ENCODE measurements around the gene DUSP22. TPM values are rescaled to one million over a fixed set of nuclear protein-coding genes. Genes with fewer than 3 reads are reported as not detected.

DUSP22 gene
- total RNA-seq, 2 donors from 2014 or later = 20.5 to 24.5 TPM

DNA sequence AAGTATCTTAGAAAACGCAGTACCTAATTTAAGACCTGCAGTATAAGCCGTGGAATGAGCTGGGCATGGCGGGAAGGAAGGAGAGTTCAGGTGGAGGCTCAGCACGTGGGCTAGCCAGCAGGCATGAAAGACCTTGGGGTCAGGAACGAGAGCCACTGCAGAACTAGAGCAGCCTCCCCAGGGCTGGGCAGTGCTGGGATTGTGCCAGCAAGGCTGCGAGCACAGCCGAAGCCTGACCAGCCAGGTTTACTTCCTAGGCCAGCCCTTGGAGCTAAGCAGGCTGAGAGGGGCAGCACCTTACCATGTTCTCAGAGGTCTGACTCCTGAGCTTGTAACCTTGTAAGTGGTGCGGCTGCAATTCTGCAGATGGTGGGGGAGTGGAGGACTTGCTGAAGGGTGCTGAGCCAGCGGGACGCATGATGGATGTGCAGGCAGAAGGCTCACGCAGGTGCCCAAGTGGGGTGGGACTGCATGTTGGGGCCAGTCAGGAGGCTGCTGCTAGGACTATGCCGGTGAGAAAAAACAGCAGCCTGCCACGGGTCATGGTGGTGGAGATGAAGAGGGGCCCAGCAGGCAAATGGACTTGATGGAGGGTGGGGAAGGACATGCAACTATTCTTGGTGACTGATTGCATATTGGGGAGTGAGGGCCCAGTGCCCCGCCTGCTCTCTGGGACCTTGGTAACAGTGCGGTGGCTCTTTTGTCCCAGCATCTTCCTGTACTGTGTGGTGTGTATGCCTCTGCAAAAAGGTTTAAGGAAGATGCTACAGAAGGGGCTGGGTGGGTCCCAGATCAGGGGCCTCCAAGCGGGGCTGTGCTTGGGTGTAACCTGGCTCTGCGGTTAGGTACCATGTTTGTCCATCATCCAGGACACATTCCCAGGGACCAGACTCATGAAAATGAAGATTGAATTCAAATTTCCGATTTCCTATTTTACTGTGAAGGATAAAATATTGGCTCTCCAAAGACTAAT lies 61.6 kb downstream of the DUSP22 start:
- Histone ChIP-seq H3K9me3 (no peaks in the 10 kb centered on the region), H3K4me1 (no peaks in the 10 kb centered on the region), H3K36me3 (no peaks in the 10 kb centered on the region), H3K4me3 (no peak overlapping the region), H3K27ac (no peak overlapping the region), H3K27me3 (no peaks in the 10 kb centered on the region), H3K9ac (ENCODE audit: low read depth in 2 of 2, low read length in 2 of 2) (no peak overlapping the region)
- TF ChIP-seq, protein P1, sequence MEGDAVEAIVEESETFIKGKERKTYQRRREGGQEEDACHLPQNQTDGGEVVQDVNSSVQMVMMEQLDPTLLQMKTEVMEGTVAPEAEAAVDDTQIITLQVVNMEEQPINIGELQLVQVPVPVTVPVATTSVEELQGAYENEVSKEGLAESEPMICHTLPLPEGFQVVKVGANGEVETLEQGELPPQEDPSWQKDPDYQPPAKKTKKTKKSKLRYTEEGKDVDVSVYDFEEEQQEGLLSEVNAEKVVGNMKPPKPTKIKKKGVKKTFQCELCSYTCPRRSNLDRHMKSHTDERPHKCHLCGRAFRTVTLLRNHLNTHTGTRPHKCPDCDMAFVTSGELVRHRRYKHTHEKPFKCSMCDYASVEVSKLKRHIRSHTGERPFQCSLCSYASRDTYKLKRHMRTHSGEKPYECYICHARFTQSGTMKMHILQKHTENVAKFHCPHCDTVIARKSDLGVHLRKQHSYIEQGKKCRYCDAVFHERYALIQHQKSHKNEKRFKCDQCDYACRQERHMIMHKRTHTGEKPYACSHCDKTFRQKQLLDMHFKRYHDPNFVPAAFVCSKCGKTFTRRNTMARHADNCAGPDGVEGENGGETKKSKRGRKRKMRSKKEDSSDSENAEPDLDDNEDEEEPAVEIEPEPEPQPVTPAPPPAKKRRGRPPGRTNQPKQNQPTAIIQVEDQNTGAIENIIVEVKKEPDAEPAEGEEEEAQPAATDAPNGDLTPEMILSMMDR (IDR thresholded peaks at IDR 0.05) = no peak
- no peak for DNase-seq
- intact Hi-C loops (cut with DNase I) = no loop called here

DNA sequence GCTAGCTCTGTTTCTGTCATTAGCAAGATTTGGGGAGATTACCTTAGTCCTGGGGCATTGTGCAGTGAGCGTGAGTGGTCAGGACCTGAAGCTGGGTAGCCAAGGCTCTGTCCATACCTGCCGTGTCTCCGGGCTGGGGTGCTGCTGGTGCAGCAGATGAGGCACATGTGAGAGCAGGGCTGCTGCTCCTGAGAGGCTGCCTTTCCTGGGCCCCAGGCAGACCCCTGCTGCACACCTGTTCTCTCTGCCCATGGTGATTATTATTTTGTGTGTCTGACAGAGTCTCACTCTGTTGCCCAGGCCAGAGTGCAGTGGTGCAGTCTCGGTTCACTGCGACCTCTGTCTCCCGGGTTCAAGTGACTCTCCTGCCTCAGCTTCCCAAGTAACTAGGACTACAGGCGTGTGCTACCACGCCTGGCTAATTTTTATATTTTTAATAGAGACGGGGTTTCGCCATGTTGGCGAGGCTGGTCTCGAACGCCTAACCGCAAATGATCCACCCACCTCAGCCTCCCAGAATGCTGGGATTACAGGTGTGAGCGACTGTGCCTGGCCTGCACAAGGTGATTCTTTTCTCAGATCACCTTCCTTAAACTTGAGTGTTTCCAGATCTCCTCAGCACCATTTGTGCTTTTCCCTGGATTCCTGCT lies 62.5 kb downstream of the DUSP22 start:
- DNase-seq = no peak
- intact Hi-C loops (cut with DNase I) = no loop called here
- no peak overlapping the region for H3K4me3 ChIP-seq
- no peak overlapping the region for H3K27ac ChIP-seq
- TF ChIP-seq, protein P1 (IDR thresholded peaks at IDR 0.05) = no peak
- no peaks in the 10 kb centered on the region for H3K4me1 ChIP-seq
- H3K27me3 ChIP-seq = no peaks in the 10 kb centered on the region
- H3K36me3 ChIP-seq = no peaks in the 10 kb centered on the region
- H3K9ac ChIP-seq (ENCODE audit: low read depth in 2 of 2, low read length in 2 of 2) = no peak overlapping the region
- no peaks in the 10 kb centered on the region for H3K9me3 ChIP-seq

DNA sequence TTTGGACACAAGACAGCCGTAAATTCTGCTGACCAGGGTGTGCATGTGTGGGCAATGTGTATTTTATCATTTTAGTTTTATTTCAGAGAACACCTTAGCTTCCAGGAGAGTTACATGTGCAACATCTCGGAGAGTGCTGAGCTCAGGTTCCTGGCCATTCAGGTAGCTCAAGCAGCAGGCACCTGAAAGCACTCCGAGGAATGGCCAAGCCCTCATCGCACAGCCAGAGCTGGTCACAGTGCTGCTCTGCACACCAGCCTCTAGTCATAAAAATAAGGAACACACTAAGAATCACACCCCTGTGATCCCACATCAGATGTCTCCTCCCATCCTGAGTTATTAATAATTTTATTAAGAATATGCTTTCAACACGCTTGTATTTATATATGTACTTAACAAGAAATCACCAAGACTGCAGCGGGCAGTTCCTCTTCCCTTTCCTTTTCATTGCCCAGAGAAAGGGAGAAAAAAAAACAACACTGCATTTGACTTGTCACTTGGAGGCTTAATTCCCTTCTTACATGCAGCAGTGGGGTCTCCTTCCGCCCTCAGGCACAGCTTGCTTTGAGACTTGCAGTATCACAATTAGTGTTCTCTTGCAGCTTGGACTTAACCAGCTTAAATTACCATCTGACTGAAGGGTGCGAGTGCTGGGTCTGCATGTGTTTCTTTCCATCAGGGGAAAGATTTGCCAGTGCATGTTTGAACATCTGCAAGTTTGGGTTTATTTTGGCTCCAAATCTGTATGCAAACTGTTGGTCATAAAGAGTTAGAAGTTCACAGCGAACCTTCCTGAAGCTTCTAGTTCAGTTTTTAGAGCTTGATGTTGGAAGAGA lies 63.3 kb downstream of the DUSP22 start:
- H3K36me3 ChIP-seq = no peaks in the 10 kb centered on the region
- H3K9me3 ChIP-seq = no peaks in the 10 kb centered on the region
- no peaks in the 10 kb centered on the region for H3K27me3 ChIP-seq
- H3K4me1 ChIP-seq = no peaks in the 10 kb centered on the region
- TF ChIP-seq, protein P1 (IDR thresholded peaks at IDR 0.05) = no peak
- H3K27ac ChIP-seq = no peak overlapping the region
- intact Hi-C loops (cut with DNase I) = no loop called here
- H3K4me3 ChIP-seq = no peak overlapping the region
- DNase-seq = no peak
- H3K9ac ChIP-seq (ENCODE audit: low read depth in 2 of 2, low read length in 2 of 2) = no peak overlapping the region

DNA sequence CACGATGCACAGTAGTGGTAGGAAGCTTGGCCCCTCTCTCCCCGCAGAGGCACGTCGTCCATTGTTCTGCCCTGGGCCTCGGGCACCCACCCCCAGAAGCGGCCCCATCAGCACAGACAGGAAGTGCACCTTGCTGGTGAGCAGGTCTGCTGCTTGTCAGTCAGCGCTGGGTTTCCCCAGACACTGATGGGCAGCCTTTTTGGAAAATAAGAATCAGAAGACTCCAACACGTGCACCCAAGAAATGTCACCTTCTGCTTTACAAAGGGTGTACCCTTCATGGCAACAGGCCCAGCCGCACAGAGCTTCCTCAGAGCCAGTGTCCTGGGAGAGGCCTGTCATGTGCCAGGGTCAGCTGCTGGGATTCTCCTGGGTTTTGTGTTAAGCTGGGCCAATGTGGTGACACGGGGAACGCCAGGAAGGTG lies 64.6 kb downstream of the DUSP22 start:
- Histone ChIP-seq H3K36me3 (no peaks in the 10 kb centered on the region), H3K27me3 (no peaks in the 10 kb centered on the region), H3K27ac (no peak overlapping the region), H3K4me3 (no peak overlapping the region), H3K9me3 (no peaks in the 10 kb centered on the region), H3K9ac (ENCODE audit: low read depth in 2 of 2, low read length in 2 of 2) (no peak overlapping the region), H3K4me1 (no peaks in the 10 kb centered on the region)
- TF ChIP-seq, protein P1 (IDR thresholded peaks at IDR 0.05) = no peak
- intact Hi-C loops (cut with DNase I) = no loop called here
- no peak for DNase-seq

DNA sequence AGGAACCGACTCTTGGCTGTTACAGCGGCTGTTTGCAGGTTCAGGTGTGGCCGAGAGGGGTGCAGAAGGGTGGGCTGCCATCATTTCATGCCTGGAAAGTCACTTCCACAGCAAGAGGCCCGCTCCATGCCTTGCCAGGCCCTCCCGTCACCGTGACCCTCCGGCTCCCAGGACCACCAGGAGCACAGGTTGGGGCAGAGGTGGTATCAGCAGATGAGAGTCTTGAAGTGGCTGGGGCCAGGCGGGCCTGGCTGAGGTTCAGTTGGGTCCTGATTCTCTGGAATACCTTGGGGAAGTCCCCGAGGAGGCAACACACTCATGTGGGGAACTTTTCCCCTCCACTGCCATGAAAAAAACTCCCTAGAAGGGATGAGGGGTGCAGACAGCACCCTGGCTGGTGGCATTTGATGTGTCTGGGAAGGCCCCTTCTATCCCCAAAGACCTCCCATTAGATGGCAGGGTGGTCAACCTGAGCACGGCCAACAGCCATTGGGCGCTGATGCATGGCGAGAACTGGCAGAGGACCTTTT lies 65.0 kb downstream of the DUSP22 start:
- DNase-seq = no peak
- H3K4me1 ChIP-seq = no peaks in the 10 kb centered on the region
- no peak overlapping the region for H3K4me3 ChIP-seq

More for the DNA sequence above, 65.0 kb downstream of the DUSP22 start:
- TF ChIP-seq, protein P1 (IDR thresholded peaks at IDR 0.05) = no peak
- Histone ChIP-seq H3K9ac (ENCODE audit: low read depth in 2 of 2, low read length in 2 of 2) (no peak overlapping the region), H3K27ac (no peak overlapping the region), H3K9me3 (no peaks in the 10 kb centered on the region), H3K36me3 (no peaks in the 10 kb centered on the region), H3K27me3 (no peaks in the 10 kb centered on the region)
- intact Hi-C loops (cut with DNase I) = no loop called here

All from colonic mucosa (tissue), 4 donors.